HG03095 (cell line): ENCODE data around the gene HDGFL3.
"Not testable (repeated sequence)": the region's sequence is repeated elsewhere in the genome, so short reads cannot be mapped to it uniquely, and the experiment has no call there.

ENCODE experiments used
- ATAC-seq: cut with Tn5 transposase; IDR thresholded peaks from one replicate; pipeline ENCODE4 v1.9.1; 2021; ENCODE audit warnings: moderate library complexity; ENCODE audit not compliant: unreplicated experiment

HDGFL3 gene

GRCh38 chr15:83106994-83107840, 100.4 kb downstream of the HDGFL3 start, which contains the start of gene TM6SF1:
Gene TM6SF1 (plus strand): TSS chr15:83107645. CDS start chr15:83107681, 36 bp downstream.
- ATAC-seq, result no peak

GRCh38 chr15:83105440-83105839, 102.2 kb downstream of the HDGFL3 start:
- no peak for ATAC-seq

GRCh38 chr15:83104141-83104540, 103.5 kb downstream of the HDGFL3 start:
- no peak for ATAC-seq

- no peak for ATAC-seq
These were observed 105.3 kb downstream of the HDGFL3 start for GRCh38 chr15:83102346-83102745.

GRCh38 chr15:83100097-83100646, 107.5 kb downstream of the HDGFL3 start:
- no peak for ATAC-seq

- no peak for ATAC-seq
These were observed 108.3 kb downstream of the HDGFL3 start for GRCh38 chr15:83099290-83099689.

GRCh38 chr15:83098079-83098478, 109.5 kb downstream of the HDGFL3 start:
- ATAC-seq, result no peak

- ATAC-seq, result no peak
These were observed 113.0 kb downstream of the HDGFL3 start for GRCh38 chr15:83094583-83094982.

GRCh38 chr15:83092309-83092976, 115.2 kb downstream of the HDGFL3 start:
- ATAC-seq, result peak; percentile 92

GRCh38 chr15:83091965-83092308, 115.7 kb downstream of the HDGFL3 start:
- not testable (repeated sequence) for ATAC-seq

- no peak for ATAC-seq
These were observed 117.2 kb downstream of the HDGFL3 start for GRCh38 chr15:83090465-83090864.

- no peak for ATAC-seq
These were observed 118.7 kb downstream of the HDGFL3 start for GRCh38 chr15:83088876-83089275.

- ATAC-seq, result no peak
These were observed 120.0 kb downstream of the HDGFL3 start for GRCh38 chr15:83087576-83087975.

GRCh38 chr15:83085864-83086552, 121.6 kb downstream of the HDGFL3 start:
- ATAC-seq, result not testable (repeated sequence)

- ATAC-seq, result not testable (repeated sequence)
These were observed 122.2 kb downstream of the HDGFL3 start for GRCh38 chr15:83085461-83085860.

GRCh38 chr15:83082730-83083386, 124.8 kb downstream of the HDGFL3 start:
- ATAC-seq, result no peak

- no peak for ATAC-seq
These were observed 126.2 kb downstream of the HDGFL3 start for GRCh38 chr15:83081256-83082014.

GRCh38 chr15:83078712-83079111, 128.9 kb downstream of the HDGFL3 start:
- no peak for ATAC-seq
